Pancreas (tissue), 10 donors: Measurements from ENCODE around the gene PRSS1. TPM values are rescaled to one million over a fixed set of nuclear protein-coding genes. Genes with fewer than 3 reads are reported as not detected.

Source experiments
- ATAC-seq, 4 donors: fragments of 200-7000 bp; cut with Tn5 transposase; one replicate each; pipeline versions ENCODE4 v1.8.0 to v1.9.1; 2020; ENCODE audit warnings: mild to moderate bottlenecking in 4 of 4, moderate library complexity in 4 of 4
- DNase-seq, 6 donors: peaks; one replicate each; pipeline ENCODE4 v3.0.0-alpha.2; 2020
- FAIRE-seq: peaks from 2 replicates; lab custom pipeline; 2012; peaks lifted over from hg19 to GRCh38; lab: Jason Lieb, UNC
- H3K27ac ChIP-seq, 4 donors: fragments of 200-600 bp; sonication (generic); 1 replicate in 3 of 4; 2 replicates in 1 of 4; pipeline versions ENCODE4 v1.5.0 to v1.8.0; 2020
- H3K27me3 ChIP-seq, 4 donors: fragments of 200-600 bp; one replicate each; pipeline ENCODE4 v1.8.0; 2021
- H3K36me3 ChIP-seq, 3 donors: fragments of 200-600 bp; sonication (generic) in 1 of 3; one replicate each; pipeline versions ENCODE4 v1.5.0 to v1.8.0; 2020 to 2021
- H3K4me1 ChIP-seq, 3 donors: fragments of 200-600 bp; one replicate each; pipeline ENCODE4 v1.8.0; 2021
- H3K4me3 ChIP-seq, 4 donors: fragments of 200-600 bp; sonication (generic) in 2 of 4; one replicate each; pipeline versions ENCODE4 v1.5.0 to v1.8.0; 2020 to 2021
- H3K9me3 ChIP-seq, 4 donors: fragments of 200-600 bp; one replicate each; pipeline ENCODE4 v1.8.0; 2021
- CTCF ChIP-seq, 4 donors: fragments of 200-600 bp; sonication (generic) in 3 of 4; IDR thresholded peaks; one replicate each; pipeline versions ENCODE4 v1.5.0 to v1.8.0; 2021; ENCODE audit warnings: antibody characterized with exemption in 4 of 4
- WGBS, 2 donors: extraction: QIAGEN DNeasy Blood & Tissue Kit; methylation state at CpG; one replicate each; pipeline ENCODE4 v1.1.7; 2013; 5-methylcytosine and 5-hydroxymethylcytosine counted together
- intact Hi-C, 3 donors: fragments of 100-400 bp; cut with DNase I; formaldehyde crosslinking; loops; one replicate each; pipeline versions ENCODE4 v1.11.1 to v1.14.2; 2022
- polyA plus RNA-seq, 2 donors: library from polyadenylated mRNA; stranded (reverse); fragments of 200-250 nt; gene quantifications; one replicate each; pipeline ENCODE4 v1.2.3, GENCODE V29; 2013
- total RNA-seq, 6 donors: library from RNA; stranded (reverse); fragmentation: NEBNext Ultra II Directional in 4 of 6; extraction: Animal tissue kit (Norgen Biotek cat#: 25700) in 4 of 6; gene quantifications; one replicate each; pipeline versions ENCODE4 v1.2.1 to v1.2.4, GENCODE V29; 2021 to 2023
- donor health status: healthy with polysubstance abuse.
- donor health status: DM: no; HTN: no; CAD: no; lungs with moderate emphysema.
- donor health status: DM: no; HTN: no; CAD: no.
- donor health status: control.
- donor health status: control.
- donor health status: Bipolar disorder and iron deficiency.
- donor health status: DM: yes; HTN: yes; CAD: no.
- donor health status: DM: no; HTN: no; CAD: no.
- donor health status: DM: no; HTN: no; CAD: no.
- donor health status: DM: yes; HTN: yes; CAD: no.

The PRSS1 gene
- total and polyA plus RNA-seq, 8 donors = 22,582 to 66,172 (median 41,529) TPM

DNA sequence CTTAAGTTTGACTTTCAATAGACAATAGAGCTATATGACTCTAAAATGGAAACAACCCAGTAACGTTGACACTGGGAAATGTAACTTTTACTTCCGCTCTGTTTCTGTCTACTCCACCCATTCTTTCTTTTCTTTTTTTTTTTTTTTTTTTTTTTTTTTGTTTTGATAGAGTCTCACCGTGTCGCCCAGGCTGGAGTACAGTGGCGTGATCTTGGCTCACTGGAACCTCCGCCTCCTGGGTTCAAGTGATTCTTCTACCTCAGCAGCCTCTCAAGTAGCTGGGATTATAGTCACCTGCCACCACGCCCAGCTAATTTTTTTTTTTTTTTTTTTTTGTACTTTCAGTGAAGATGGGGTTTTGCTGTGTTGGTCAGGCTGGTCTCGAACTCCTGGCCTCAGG lies 35.4 kb downstream of the PRSS1 start:
- H3K4me1 ChIP-seq = peaks cover 0 to 3% (median 0%) of the 10 kb centered on the region in 3 donors
- H3K36me3 ChIP-seq = no peaks in the 10 kb centered on the region
- H3K9me3 ChIP-seq = no peaks in the 10 kb centered on the region
- FAIRE-seq (no peak), DNase-seq (no peak), ATAC-seq (no peak)
- intact Hi-C loops = loop anchor here in 1 of 3 donors (5.0 to 10.0 kb wide), 3 partner anchors 117 to 260 kb away; no protein-coding TSS in a partner anchor
- 89 to 97% methylated on average over 8 of the region's 8 CpGs for WGBS, 2 donors
- no peak overlapping the region for H3K4me3 ChIP-seq
- H3K27ac ChIP-seq = no peak overlapping the region
- TF ChIP-seq CTCF (IDR thresholded peaks at IDR 0.05) = no peak
- no peaks in the 10 kb centered on the region for H3K27me3 ChIP-seq

- H3K36me3 ChIP-seq = no peaks in the 10 kb centered on the region
- intact Hi-C loops = loop anchor here in 1 of 3 donors (10.0 kb wide), 2 partner anchors 151 to 261 kb away; no protein-coding TSS in a partner anchor
- no peak overlapping the region for H3K27ac ChIP-seq
- H3K4me3 ChIP-seq = no peak overlapping the region
- ATAC-seq (no peak), FAIRE-seq (no peak), DNase-seq (no peak)
- H3K27me3 ChIP-seq = no peaks in the 10 kb centered on the region
- H3K4me1 ChIP-seq = peaks cover 0 to 3% (median 0%) of the 10 kb centered on the region in 3 donors
- WGBS, 2 donors = 86 to 89% methylated on average over 8 of the region's 8 CpGs
- no peak for TF ChIP-seq CTCF (IDR thresholded peaks at IDR 0.05)
- H3K9me3 ChIP-seq = no peaks in the 10 kb centered on the region
Measured at GRCh38 chr7:142785841-142786250, 36.6 kb downstream of the PRSS1 start.

DNA sequence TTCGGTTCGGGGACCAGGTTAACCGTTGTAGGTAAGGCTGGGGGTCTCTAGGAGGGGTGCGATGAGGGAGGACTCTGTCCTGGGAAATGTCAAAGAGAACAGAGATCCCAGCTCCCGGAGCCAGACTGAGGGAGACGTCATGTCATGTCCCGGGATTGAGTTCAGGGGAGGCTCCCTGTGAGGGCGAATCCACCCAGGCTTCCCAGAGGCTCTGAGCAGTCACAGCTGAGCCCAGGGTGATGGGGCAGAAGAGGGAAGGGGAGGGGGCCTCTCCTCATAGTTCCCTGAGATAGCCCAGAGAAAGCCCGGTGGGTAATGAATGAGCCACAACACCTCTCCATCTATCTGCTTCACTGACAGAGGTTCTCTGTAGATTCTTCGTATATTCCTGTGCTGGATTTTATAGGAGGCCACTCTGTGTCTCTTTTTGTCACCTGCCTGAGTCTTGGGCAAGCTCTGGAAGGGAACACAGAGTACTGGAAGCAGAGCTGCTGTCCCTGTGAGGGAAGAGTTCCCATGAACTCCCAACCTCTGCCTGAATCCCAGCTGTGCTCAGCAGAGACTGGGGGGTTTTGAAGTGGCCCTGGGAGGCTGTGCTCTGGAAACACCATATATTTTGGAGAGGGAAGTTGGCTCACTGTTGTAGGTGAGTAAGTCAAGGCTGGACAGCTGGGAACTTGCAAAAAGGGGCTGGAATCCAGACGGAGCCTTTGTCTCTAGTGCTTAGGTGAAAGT lies 37.9 kb downstream of the PRSS1 start:
- H3K27me3 ChIP-seq = no peaks in the 10 kb centered on the region
- H3K27ac ChIP-seq = no peak overlapping the region
- peaks cover 0 to 3% (median 0%) of the 10 kb centered on the region in 3 donors for H3K4me1 ChIP-seq
- WGBS, 2 donors = 79 to 84% methylated on average over 11 of the region's 11 CpGs
- FAIRE-seq (no peak), DNase-seq (no peak), ATAC-seq (no peak)
- intact Hi-C loops = loop anchor here in 1 of 3 donors (10.0 kb wide), 2 partner anchors 152 to 262 kb away; no protein-coding TSS in a partner anchor
- no peaks in the 10 kb centered on the region for H3K36me3 ChIP-seq
- no peaks in the 10 kb centered on the region for H3K9me3 ChIP-seq
- no peak for TF ChIP-seq CTCF (IDR thresholded peaks at IDR 0.05)
- no peak overlapping the region for H3K4me3 ChIP-seq

DNA sequence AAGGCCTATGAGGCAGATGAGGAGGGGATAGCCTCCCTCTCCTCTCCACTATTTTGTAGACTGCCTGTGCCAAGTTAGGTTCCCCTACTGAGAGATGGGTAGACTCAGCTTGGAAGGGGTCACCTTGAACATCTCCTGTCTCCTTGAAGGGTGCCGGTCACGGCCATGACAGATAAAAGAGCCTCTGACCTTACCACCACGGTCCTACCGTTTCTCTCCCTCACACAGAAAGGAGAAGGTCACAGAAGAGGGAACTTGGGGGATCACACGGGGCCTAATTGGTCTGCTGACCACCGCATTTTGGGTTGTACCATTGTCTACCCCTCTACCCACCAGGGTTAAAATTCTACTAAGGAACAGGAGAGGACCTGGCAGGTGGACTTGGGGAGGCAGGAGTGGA lies 38.5 kb downstream of the PRSS1 start:
- H3K27me3 ChIP-seq = no peaks in the 10 kb centered on the region
- H3K4me3 ChIP-seq = no peak overlapping the region
- no peaks in the 10 kb centered on the region for H3K36me3 ChIP-seq
- no peak for TF ChIP-seq CTCF (IDR thresholded peaks at IDR 0.05)
- intact Hi-C loops = loop anchor here in 1 of 3 donors (10.0 kb wide), 2 partner anchors 153 to 263 kb away; no protein-coding TSS in a partner anchor
- H3K9me3 ChIP-seq = no peaks in the 10 kb centered on the region
- DNase-seq (no peak), ATAC-seq (no peak), FAIRE-seq (no peak)
- WGBS, 2 donors = 81 to 91% methylated on average over 6 of the region's 6 CpGs
- peaks cover 0 to 3% (median 0%) of the 10 kb centered on the region in 3 donors for H3K4me1 ChIP-seq
- no peak overlapping the region for H3K27ac ChIP-seq
